NOMO-1 (cell line): ENCODE measurements around the gene PSMG4.

Experiments
- DNase-seq, 2 experiments: peaks; one replicate each; lab custom pipeline; 2025; ENCODE audit not compliant: unreplicated experiment in 2 of 2; lab: John Stamatoyannopoulos, UW

Gene PSMG4

DNA sequence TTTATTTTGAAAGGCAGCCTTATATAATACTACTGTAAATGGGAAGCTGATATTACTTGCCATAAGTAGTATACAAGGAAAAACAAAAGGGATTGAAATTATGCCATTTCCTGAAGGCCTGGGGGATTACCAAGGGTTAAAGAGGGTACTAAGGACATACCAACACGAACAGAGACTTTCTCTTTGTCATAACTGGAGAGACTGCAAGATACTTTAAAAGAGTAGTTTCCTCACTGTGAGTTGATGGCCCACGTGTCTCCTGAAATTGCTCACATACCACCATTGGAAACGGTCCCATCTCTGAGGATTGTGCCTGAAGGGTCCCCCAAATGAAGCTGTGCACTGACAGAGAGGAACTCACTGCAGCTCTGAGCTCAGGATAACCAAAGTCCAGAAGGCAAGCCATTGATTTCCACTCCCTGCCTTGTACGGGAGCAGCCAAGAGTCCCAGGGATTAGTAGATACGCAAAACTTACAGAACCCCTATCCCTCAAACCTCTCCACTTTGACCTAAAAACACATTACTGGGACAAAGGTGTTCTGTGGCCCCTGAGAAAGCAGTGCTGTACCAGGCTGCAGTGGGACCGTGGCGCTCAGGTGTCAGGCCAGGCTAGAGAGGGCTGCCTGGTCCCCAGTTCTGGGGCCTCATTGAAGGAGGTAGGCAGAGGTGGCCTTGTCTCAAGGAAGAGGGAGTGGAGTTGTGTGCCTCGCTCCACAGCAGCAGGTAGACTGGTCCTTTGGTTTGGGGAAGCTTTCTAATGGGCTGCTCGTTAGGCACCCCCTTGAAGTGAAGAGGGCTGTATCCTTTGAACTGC lies 15.2 kb downstream of the PSMG4 start:
- DNase-seq = no peak

DNA sequence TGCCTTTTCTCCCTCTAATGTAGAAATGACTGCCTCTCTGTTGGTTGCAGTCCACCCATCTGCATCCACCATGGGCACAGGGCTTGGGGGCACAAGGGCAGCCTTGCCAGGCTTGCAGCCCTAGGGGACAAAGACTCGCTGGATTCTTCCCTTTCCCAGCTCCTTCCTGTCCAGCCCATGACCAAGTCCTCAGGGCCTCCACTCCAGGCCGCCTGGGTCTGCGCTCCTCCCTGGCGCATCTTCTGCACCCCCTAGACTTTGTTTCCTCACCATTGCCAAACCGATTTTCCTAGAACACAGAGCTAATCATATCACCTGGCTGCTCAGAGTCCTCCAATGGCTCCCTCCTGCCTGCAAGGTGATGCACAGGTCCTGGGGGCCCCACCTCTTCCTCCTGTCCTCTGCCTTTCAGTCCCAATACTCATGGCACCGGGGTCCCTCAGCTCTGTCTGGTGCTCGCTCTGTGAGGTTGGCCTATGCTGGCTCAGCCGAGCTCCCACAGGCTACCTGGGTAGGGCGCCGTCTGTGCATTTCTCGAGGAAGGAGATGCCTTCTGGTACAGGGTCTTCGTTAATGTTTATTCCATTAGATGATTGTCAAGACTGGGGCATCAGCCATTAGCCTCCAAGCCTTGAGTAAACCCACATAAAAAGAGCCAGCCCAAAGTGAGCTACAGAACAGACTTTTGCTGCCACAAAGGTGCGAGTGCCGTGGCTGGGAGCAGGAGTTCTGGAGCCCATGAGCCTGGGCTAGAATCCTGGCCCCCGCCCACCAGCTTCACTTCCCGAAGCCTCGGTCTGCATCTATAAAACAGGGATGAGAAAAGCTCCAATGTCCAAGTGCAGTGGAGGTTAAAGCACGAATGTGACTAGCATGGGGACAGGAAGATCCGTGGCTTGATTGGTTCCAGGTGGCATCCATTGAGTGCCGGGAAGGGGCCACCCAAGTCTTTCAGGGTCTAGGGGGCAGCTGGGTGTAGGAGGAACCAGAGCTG lies 17.7 kb downstream of the PSMG4 start:
- no peak for DNase-seq

DNA sequence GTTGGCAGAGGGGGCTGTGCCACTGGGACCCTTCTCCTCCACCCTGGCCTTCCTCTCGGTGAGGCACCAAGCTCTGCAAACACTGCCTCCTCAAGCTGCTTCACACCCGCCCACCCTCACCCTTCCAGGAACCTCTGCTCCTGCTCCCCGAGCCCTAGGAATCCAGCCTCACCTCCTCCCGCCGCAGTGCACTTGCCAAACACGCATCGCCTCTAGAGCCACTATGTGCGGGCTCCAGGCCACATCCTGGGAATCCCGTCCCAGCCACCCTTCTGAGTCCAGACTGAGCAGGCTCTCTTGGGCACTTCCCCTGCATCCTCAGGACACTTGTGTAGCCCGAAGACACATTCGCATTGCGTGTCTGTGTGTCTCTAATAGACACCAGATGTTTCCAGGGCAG lies 18.5 kb downstream of the PSMG4 start:
- DNase-seq = no peak

- DNase-seq = no peak
Measured at GRCh38 chr6:3277851-3278416, 19.2 kb downstream of the PSMG4 start.

DNA sequence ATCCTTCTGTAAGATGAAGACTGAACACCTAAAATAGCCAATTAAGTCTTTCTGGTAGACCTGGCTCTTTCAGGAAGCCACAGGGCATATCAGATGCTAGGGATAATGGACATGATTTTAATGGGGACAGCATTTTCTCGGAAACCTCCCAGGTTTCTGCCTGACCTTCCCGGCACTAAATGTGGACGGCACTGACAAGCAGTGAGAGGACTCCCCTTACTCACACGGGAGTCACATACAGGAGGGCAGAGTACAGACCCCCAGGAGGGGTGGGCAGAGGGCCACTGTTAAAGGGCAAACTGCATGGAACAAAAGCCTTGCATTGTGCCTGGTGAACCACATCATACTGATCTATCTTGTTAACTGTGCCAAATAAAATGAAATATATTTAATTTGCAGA lies 19.9 kb downstream of the PSMG4 start:
- no peak for DNase-seq

DNA sequence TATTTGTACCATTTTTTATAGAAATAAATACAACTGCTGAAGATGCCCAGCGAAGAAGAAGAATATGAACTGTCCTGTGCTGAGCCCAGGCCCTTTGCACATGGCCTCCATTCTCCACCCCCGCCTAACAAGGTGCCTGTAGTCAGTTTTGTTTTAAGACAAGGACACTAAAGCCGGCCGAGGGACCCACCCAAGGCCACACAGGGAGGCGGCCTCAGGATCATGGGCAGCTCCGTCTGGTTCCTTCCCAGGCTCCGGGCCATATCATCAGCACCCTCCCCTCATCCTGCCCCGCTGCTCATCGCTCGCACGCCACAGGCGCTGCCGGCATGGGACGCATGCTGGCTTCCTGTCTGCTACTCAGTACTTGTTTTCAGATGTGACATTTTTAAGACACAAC lies 21.3 kb downstream of the PSMG4 start:
- no peak for DNase-seq

DNA sequence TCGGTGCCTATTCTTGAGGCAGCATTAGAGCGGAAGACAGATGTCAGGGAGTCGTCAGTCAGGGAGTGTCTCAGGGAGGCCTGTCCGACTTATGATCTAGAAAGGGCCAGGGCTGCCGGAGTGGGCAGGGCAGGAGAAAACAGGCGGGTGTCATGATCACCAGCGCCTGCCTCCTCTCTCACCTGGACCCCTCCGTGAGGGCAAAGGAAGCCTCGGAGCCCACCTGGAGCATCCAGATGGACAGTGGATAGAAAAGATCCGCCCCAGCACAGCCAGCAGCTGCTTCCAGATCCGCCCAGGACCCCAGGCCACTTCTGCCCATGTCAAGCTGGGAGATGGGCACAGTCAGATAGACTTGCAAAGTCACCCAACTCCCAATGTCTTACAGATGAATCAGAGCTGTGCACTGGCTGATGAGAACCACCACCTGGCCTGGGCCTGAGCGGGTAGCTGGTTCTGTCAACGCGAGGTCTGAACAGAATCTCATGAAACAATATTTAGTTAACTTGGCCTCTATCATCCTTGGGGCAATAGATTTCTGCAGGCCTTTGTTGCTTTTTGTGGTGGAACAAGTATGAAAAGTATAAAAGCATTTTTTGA lies 22.2 kb downstream of the PSMG4 start:
- no peak for DNase-seq

- DNase-seq = no peak
Measured at GRCh38 chr6:3281631-3282475, 23.1 kb downstream of the PSMG4 start.

GRCh38 chr6:3282476-3283236 lies 23.9 kb downstream of the PSMG4 start:
- no peak for DNase-seq

DNA sequence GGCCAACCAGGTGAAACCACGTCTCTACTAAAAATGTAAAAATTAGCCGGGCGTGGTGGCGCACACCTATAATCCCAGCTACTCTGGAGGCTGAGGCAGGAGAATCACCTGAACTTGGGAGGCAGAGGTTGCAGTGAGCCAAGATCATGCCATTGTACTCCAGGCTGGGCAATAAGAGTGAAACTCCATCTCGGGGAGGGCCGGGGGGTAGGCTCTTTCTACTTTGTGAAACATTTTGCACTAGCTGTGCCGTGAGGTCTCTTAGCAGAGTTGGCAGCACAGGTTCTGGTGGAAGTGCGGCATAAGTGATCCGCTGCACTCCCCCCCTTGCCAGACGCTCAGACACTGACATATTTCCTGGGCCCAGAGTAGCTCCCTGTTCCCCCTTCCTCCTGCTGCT lies 24.5 kb downstream of the PSMG4 start:
- no peak for DNase-seq

DNA sequence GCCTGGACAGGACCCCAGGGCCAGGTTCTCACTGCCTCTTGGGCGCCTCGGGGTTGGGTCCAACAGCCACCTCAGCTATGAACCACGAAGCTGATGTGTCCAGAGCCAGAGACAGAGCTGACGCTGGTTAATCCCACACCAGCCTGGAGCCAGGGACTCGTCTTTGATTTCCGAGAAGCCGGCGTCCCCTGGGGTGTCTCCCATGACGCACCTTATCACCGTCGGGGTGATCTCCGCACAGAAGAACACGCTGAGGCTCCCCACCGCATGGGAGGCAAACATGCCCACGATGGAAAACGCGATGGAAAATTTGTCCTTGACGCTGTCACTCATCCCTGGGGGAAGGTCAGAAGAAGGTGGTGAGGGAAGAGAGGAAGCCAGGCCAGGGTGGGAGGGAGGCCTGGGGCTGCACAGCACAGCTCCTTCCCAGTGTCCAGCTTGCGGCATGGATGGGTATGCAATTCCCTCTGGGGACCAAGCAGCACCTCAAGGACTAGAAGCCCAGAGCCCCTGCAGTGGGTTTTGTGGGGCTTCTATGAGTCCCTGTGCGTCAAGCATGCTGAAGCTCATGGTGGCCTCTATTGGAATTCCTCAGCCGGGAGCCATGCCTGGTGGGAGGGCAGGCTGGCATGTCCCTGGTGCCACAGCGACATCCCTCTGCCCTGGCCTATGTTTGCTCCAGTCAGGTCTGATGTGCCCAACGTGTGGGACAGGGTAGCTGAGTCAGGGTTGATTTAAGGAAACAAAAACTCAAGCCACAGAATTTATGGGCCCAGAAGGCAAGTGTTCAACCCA lies 25.1 kb downstream of the PSMG4 start:
- no peak for DNase-seq

- DNase-seq = no peak
Measured at GRCh38 chr6:3284436-3284876, 25.7 kb downstream of the PSMG4 start.

GRCh38 chr6:3285049-3285639 lies 26.4 kb downstream of the PSMG4 start:
- DNase-seq = no peak

GRCh38 chr6:3285732-3286131 lies 27.0 kb downstream of the PSMG4 start:
- DNase-seq = no peak

- no peak for DNase-seq
Measured at GRCh38 chr6:3286641-3287171, 28.0 kb downstream of the PSMG4 start.

- DNase-seq = no peak
Measured at GRCh38 chr6:3287308-3287707, 28.6 kb downstream of the PSMG4 start.

GRCh38 chr6:3287976-3288707 lies 29.4 kb downstream of the PSMG4 start:
- no peak for DNase-seq
